IMR-90 (cell line): ENCODE data around the gene PPDPF. TPM values are rescaled to one million over a fixed set of nuclear protein-coding genes. Genes with fewer than 3 reads are reported as not detected.

ENCODE experiments used
- ATAC-seq: fragments of 200-7000 bp; cut with Tn5 transposase; 2 replicates; pipeline ENCODE4 v1.9.1; 2020; ENCODE audit warnings: low read depth, mild to moderate bottlenecking, moderate library complexity
- BruUV-seq: library from RNA; stranded (reverse); fragments of 400-500 nt; replicated peaks from 2 replicates; lab custom pipeline; 2021; lab: Mats Ljungman, UMichigan
- CTCF ChIA-PET: fragments of 300-600 bp; formaldehyde crosslinking; extraction: SDS; loops from one replicate; lab custom pipeline; 2021; ENCODE audit warnings: antibody characterized with exemption; lab: Yijun Ruan, JAX
- POLR2A ChIA-PET: fragments of 300-600 bp; sonication (Branson Sonifier 250); formaldehyde crosslinking; loops from one replicate; lab custom pipeline; 2022; ENCODE audit warnings: antibody characterized with exemption; ENCODE audit not compliant: unreplicated experiment; lab: Charles Lee
- DNase-seq: peaks from one replicate; pipeline ENCODE4 v3.0.0; 2013
- H2AFZ ChIP-seq: replicated peaks from 2 replicates; pipeline ENCODE3; 2013; ENCODE audit warnings: low read length, mild to moderate bottlenecking; ENCODE audit not compliant: poor library complexity
- H2AK5ac ChIP-seq: 2 replicates; pipeline ENCODE4 v1.6.1; 2013; ENCODE audit warnings: low read depth, low read length, inconsistent platforms
- H2AK9ac ChIP-seq: replicated peaks from 2 replicates; pipeline ENCODE3; 2013; ENCODE audit warnings: mild to moderate bottlenecking, low read depth, low read length, moderate library complexity; ENCODE audit not compliant: poor library complexity
- H2BK120ac ChIP-seq: 2 replicates; pipeline ENCODE4 v1.6.1; 2013; ENCODE audit warnings: low read depth, low read length, inconsistent platforms
- H2BK15ac ChIP-seq: 3 replicates; pipeline ENCODE4 v1.6.1; 2013; ENCODE audit warnings: low read depth, low read length, inconsistent platforms
- H2BK20ac ChIP-seq: 2 replicates; pipeline ENCODE4 v1.6.1; 2013; ENCODE audit warnings: low read depth, mild to moderate bottlenecking, inconsistent platforms, low read length, moderate library complexity
- H2BK5ac ChIP-seq: 2 replicates; pipeline ENCODE4 v1.6.1; 2013; ENCODE audit warnings: mild to moderate bottlenecking, low read depth, low read length, inconsistent platforms; ENCODE audit not compliant: poor library complexity, severe bottlenecking
- H3K14ac ChIP-seq: replicated peaks from 2 replicates; pipeline ENCODE4 v1.6.1; 2013; ENCODE audit warnings: low read depth, low read length, inconsistent platforms
- H3K18ac ChIP-seq: 2 replicates; pipeline ENCODE4 v1.6.1; 2013; ENCODE audit warnings: low read depth, low read length, control low read depth
- H3K23ac ChIP-seq: 2 replicates; pipeline ENCODE4 v1.6.1; 2013; ENCODE audit warnings: low read depth, low read length, inconsistent platforms
- H3K27ac ChIP-seq: 2 replicates; pipeline ENCODE4 v1.5.1; 2013; ENCODE audit warnings: mild to moderate bottlenecking, control low read depth, low read length; ENCODE audit not compliant: insufficient read depth
- H3K27me3 ChIP-seq: 2 replicates; pipeline ENCODE4 v1.6.1; 2013; ENCODE audit warnings: low read length; ENCODE audit not compliant: control insufficient read depth, insufficient read depth
- H3K36me3 ChIP-seq: 2 replicates; pipeline ENCODE4 v1.6.1; 2013; ENCODE audit warnings: low read length, mixed read lengths; ENCODE audit not compliant: control insufficient read depth, insufficient read depth
- H3K4ac ChIP-seq: 2 replicates; pipeline ENCODE4 v1.6.1; 2013; ENCODE audit warnings: low read depth, low read length, inconsistent platforms
- H3K4me1 ChIP-seq: 2 replicates; pipeline ENCODE4 v1.6.1; 2013; ENCODE audit warnings: low read length, mixed read lengths; ENCODE audit not compliant: control insufficient read depth, insufficient read depth
- H3K4me2 ChIP-seq: 2 replicates; pipeline ENCODE4 v1.6.1; 2013; ENCODE audit warnings: low read depth, mild to moderate bottlenecking, control low read depth, low read length, moderate library complexity
- H3K4me3 ChIP-seq: 2 replicates; pipeline ENCODE4 v1.5.1; 2013; ENCODE audit warnings: low read depth, mild to moderate bottlenecking, control low read depth, low read length, moderate library complexity; ENCODE audit not compliant: insufficient read depth
- H3K56ac ChIP-seq: 2 replicates; pipeline ENCODE4 v1.6.1; 2013; ENCODE audit warnings: low read length, inconsistent platforms; ENCODE audit not compliant: insufficient read depth; ENCODE audit errors: extremely low read depth
- H3K79me1 ChIP-seq, 2 experiments: 2 replicates each; pipeline ENCODE4 v1.6.1; 2013; ENCODE audit warnings: low read length in 2 of 2, inconsistent platforms in 1 of 2, low read depth in 1 of 2
- H3K9ac ChIP-seq: 2 replicates; pipeline ENCODE4 v1.6.1; 2013; ENCODE audit warnings: low read depth, low read length, control low read depth
- H3K9me1 ChIP-seq: 2 replicates; pipeline ENCODE4 v1.6.1; 2013; ENCODE audit warnings: low read length, inconsistent platforms; ENCODE audit not compliant: insufficient read depth
- H3K9me3 ChIP-seq: 2 replicates; pipeline ENCODE4 v1.6.1; 2013; ENCODE audit warnings: low read length; ENCODE audit not compliant: control insufficient read depth, insufficient read depth
- H4K20me1 ChIP-seq: 2 replicates; pipeline ENCODE4 v1.6.1; 2013; ENCODE audit warnings: low read length, inconsistent platforms; ENCODE audit not compliant: insufficient read depth
- H4K5ac ChIP-seq: 2 replicates; pipeline ENCODE4 v1.6.1; 2013; ENCODE audit warnings: mild to moderate bottlenecking, low read depth, low read length, control low read depth
- H4K8ac ChIP-seq, 2 experiments: 2 replicates each; pipeline ENCODE4 v1.6.1; 2013; ENCODE audit warnings: low read depth in 2 of 2, low read length in 2 of 2, control low read depth in 1 of 2, inconsistent platforms in 1 of 2
- H4K91ac ChIP-seq: 2 replicates; pipeline ENCODE4 v1.6.1; 2013; ENCODE audit warnings: low read depth, low read length, inconsistent platforms; ENCODE audit not compliant: insufficient read depth
- FOS ChIP-seq: fragments of 150-350 bp; IDR thresholded peaks from 2 replicates; pipeline ENCODE4 v1.6.1; 2016; ENCODE audit warnings: low read depth, low read length
- MAFK ChIP-seq: IDR thresholded peaks from 2 replicates; pipeline ENCODE4 v1.6.1; 2012; ENCODE audit warnings: low read depth, low read length, improper control_type of control experiment
- MXI1 ChIP-seq: IDR thresholded peaks from 2 replicates; pipeline ENCODE4 v1.6.1; 2012; ENCODE audit warnings: low read depth, mild to moderate bottlenecking, low read length, moderate library complexity, borderline replicate concordance
- POLR2A ChIP-seq: IDR thresholded peaks from 2 replicates; pipeline ENCODE4 v1.6.1; 2012; ENCODE audit warnings: mild to moderate bottlenecking, low read depth, low read length
- RAD21 ChIP-seq: IDR thresholded peaks from 2 replicates; pipeline ENCODE4 v1.6.1; 2012; ENCODE audit warnings: low read length, improper control_type of control experiment
- RCOR1 ChIP-seq: IDR thresholded peaks from 2 replicates; pipeline ENCODE4 v1.6.1; 2012; ENCODE audit warnings: mild to moderate bottlenecking, low read length, improper control_type of control experiment; ENCODE audit not compliant: insufficient replicate concordance
- RFX5 ChIP-seq: IDR thresholded peaks from 2 replicates; pipeline ENCODE4 v1.8.0; 2012; ENCODE audit warnings: low read depth, mild to moderate bottlenecking, low read length, moderate library complexity
- SMC3 ChIP-seq: fragments of 150-350 bp; IDR thresholded peaks from 2 replicates; pipeline ENCODE4 v1.6.1; 2016; ENCODE audit warnings: low read depth, mild to moderate bottlenecking, antibody characterized with exemption, low read length, moderate library complexity
- WGBS, 2 experiments: methylation state at CpG; one replicate each; pipeline versions ENCODE4 v1.1.5 to v1.1.7; 2013; ENCODE audit warnings: missing lambda C conversion rate in 2 of 2; ENCODE audit not compliant: insufficient read length in 1 of 2; ENCODE audit errors: extremely low coverage in 2 of 2; 5-methylcytosine and 5-hydroxymethylcytosine counted together
- dilution Hi-C: fragments of 300-500 bp; cut with HindIII; formaldehyde crosslinking; loops from one replicate; pipeline ENCODE4 v1.14.3; 2018; ENCODE audit warnings: low sequenced_read_pairs; ENCODE audit not compliant: unreplicated experiment
- in situ Hi-C: fragments of 300-500 bp; cut with MboI; formaldehyde crosslinking; loops from 3 replicates; pipeline ENCODE4 v1.14.3; 2019; ENCODE audit warnings: low sequenced_read_pairs, inconsistent platforms, mixed read lengths
- intact Hi-C: fragments of 100-400 bp; cut with micrococcal nuclease; formaldehyde crosslinking; loops from 2 replicates; pipeline ENCODE4 v1.10.0; 2022
- polyA plus RNA-seq, 3 experiments: library from polyadenylated mRNA; depleted of rRNA; stranded (reverse); fragments of >200 nt; gene quantifications; 2 replicates each; pipeline ENCODE4 v1.2.3, GENCODE V29; 2012; ENCODE audit warnings: low replicate concordance in 1 of 3
- total RNA-seq: library from RNA; depleted of rRNA; stranded (reverse); fragments of >200 nt; gene quantifications from 2 replicates; pipeline ENCODE4 v1.2.3, GENCODE V29; 2012
- TF ChIP-seq, protein P1 (sequence below): fragments of 150-350 bp; IDR thresholded peaks from 2 replicates; pipeline ENCODE4 v1.6.1; 2016; ENCODE audit warnings: low read depth, mild to moderate bottlenecking, low read length, moderate library complexity, borderline replicate concordance
- TF ChIP-seq, protein P2 (sequence below): conservative IDR thresholded peaks from 2 replicates; pipeline ENCODE4 v1.5.1; 2012; ENCODE audit warnings: mild to moderate bottlenecking, low read depth, low read length, improper control_type of control experiment

Gene PPDPF
- total and polyA plus RNA-seq, 2 of the 4 experiments (the other 2 are of a cell fraction): 12.9 to 171 TPM

DNA sequence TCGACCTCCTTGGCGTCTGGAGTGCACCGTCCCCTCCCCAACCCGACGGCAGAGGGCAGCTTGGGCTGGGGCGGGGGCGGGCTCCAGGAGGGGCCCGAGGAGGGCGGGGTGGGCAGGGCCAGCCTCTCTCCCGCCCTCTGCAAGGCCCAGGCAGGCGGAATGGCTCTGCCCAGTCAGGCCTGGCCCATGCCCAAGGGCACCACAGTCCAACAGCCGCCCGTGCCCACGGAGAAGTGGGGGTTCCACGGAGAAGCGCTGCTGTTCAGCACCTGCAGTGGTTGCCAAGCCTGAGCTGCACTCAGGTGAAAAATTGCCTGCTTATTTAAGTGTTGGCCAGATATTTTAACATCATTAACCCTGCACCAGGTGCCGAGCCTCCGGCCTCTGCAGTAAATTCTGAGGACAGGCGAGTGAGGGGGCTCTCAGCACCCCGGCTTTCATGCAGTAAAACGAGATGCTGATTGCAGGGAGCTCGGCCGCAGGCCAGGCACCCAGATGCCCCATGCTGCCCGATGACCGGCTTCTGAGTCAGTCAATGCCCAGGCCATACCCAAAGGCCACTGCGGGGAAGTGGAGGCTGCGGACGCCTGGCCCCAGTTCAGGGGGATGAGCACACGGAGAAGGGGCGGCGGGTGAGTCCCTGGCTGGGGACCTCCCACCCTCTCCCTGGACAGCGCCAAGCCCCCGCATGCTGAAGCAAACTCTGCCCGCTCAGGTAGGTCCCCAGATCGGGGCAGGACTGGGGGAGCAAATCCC lies 27.3 kb downstream of the PPDPF start, which contains the start of gene SRMS:
Gene SRMS, minus strand, starts transcription at position 25 of the 756 bp plus-strand sequence. CDS start 286 bp downstream, outside the sequence.
- POLR2A ChIA-PET: no interaction called here
- Histone ChIP-seq H4K20me1 (no peaks in the 10 kb centered on the region), H3K18ac (no peak within 1 kb of the TSS), H2AK5ac (no peak within 1 kb of the TSS), H2BK20ac (no peak within 1 kb of the TSS), H3K36me3 (no peaks in the 10 kb centered on the region), H3K27ac (no peak within 1 kb of the TSS), H3K56ac (no peak within 1 kb of the TSS), H4K91ac (no peak within 1 kb of the TSS), H3K4me1 (no peaks in the 10 kb centered on the region), H3K79me1 (no peaks in the 10 kb centered on the region), H2BK15ac (no peak within 1 kb of the TSS), H3K4me2 (no peak within 1 kb of the TSS), H3K14ac (no peak within 1 kb of the TSS), H2BK5ac (no peak within 1 kb of the TSS), H3K4ac (no peak within 1 kb of the TSS), H2AK9ac (no peak within 1 kb of the TSS), H3K27me3 (peaks cover 40% of the 10 kb centered on the region), H3K9me3 (no peaks in the 10 kb centered on the region), H3K4me3 (no peak within 1 kb of the TSS), H4K5ac (no peak within 1 kb of the TSS), H2BK120ac (no peak within 1 kb of the TSS), H3K9me1 (no peaks in the 10 kb centered on the region), H3K23ac (no peak within 1 kb of the TSS), H3K9ac (no peak within 1 kb of the TSS), H2AFZ (no peak within 1 kb of the TSS), H4K8ac (no peak within 1 kb of the TSS)
- ATAC-seq (no peak), DNase-seq (no peak)
- TF ChIP-seq SMC3: no peak
- no peak for TF ChIP-seq MXI1
- TF ChIP-seq, protein P1, sequence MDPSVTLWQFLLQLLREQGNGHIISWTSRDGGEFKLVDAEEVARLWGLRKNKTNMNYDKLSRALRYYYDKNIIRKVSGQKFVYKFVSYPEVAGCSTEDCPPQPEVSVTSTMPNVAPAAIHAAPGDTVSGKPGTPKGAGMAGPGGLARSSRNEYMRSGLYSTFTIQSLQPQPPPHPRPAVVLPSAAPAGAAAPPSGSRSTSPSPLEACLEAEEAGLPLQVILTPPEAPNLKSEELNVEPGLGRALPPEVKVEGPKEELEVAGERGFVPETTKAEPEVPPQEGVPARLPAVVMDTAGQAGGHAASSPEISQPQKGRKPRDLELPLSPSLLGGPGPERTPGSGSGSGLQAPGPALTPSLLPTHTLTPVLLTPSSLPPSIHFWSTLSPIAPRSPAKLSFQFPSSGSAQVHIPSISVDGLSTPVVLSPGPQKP: no peak
- TF ChIP-seq FOS: no peak
- TF ChIP-seq RFX5: no peak
- no peak for TF ChIP-seq RAD21
- TF ChIP-seq MAFK: no peak
- no peak for TF ChIP-seq POLR2A
- no peak for TF ChIP-seq RCOR1
- TF ChIP-seq, protein P2, sequence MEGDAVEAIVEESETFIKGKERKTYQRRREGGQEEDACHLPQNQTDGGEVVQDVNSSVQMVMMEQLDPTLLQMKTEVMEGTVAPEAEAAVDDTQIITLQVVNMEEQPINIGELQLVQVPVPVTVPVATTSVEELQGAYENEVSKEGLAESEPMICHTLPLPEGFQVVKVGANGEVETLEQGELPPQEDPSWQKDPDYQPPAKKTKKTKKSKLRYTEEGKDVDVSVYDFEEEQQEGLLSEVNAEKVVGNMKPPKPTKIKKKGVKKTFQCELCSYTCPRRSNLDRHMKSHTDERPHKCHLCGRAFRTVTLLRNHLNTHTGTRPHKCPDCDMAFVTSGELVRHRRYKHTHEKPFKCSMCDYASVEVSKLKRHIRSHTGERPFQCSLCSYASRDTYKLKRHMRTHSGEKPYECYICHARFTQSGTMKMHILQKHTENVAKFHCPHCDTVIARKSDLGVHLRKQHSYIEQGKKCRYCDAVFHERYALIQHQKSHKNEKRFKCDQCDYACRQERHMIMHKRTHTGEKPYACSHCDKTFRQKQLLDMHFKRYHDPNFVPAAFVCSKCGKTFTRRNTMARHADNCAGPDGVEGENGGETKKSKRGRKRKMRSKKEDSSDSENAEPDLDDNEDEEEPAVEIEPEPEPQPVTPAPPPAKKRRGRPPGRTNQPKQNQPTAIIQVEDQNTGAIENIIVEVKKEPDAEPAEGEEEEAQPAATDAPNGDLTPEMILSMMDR: no peak
- WGBS, 2 experiments: 51% methylated on average over 15 of the region's 35 CpGs; no CpG with 5 or more reads in 1 of the 2 experiments
- CTCF ChIA-PET: no interaction called here
- BruUV-seq: no TSS peak
- intact Hi-C loops: no loop called here
- in situ Hi-C loops: no loop called here
- dilution Hi-C loops: no loop called here
